Thyroid gland (tissue), 4 donors: ENCODE measurements around the gene TSPAN33. TPM values are rescaled to one million over a fixed set of nuclear protein-coding genes. Genes with fewer than 3 reads are reported as not detected.

Experiments used
- DNase-seq, 2 donors: peaks; one replicate each; pipeline ENCODE4 v3.0.0-alpha.2; 2019
- H3K27ac ChIP-seq, 3 donors: fragments of 200-600 bp; sonication (generic); 1 replicate in 2 of 3; 2 replicates in 1 of 3; pipeline ENCODE4 v1.5.1; 2016 to 2019; ENCODE audit warnings: mild to moderate bottlenecking in 1 of 3, moderate library complexity in 1 of 3
- H3K27me3 ChIP-seq: fragments of 200-600 bp; sonication (generic); one replicate; pipeline ENCODE4 v1.5.1; 2019
- H3K36me3 ChIP-seq, 2 donors: fragments of 200-600 bp; sonication (generic); one replicate each; pipeline ENCODE4 v1.5.1; 2016 to 2019
- H3K4me1 ChIP-seq, 2 donors: fragments of 200-600 bp; sonication (generic); one replicate each; pipeline ENCODE4 v1.5.1; 2017 to 2019
- H3K4me3 ChIP-seq, 3 donors: fragments of 200-600 bp; sonication (generic); replicated peaks in 1 of 3; 1 replicate in 2 of 3; 2 replicates in 1 of 3; pipeline ENCODE4 v1.5.1; 2016; ENCODE audit warnings: mild to moderate bottlenecking in 1 of 3
- H3K9me3 ChIP-seq: fragments of 200-600 bp; sonication (generic); one replicate; pipeline ENCODE4 v1.5.1; 2017
- POLR2A ChIP-seq, 2 donors: fragments of 450-650 bp; IDR thresholded peaks; one replicate each; pipeline ENCODE4 v1.6.1; 2017; ENCODE audit warnings: antibody characterized with exemption in 2 of 2, mild to moderate bottlenecking in 2 of 2, moderate library complexity in 1 of 2
- WGBS, 2 donors: methylation state at CpG; one replicate each; pipeline ENCODE4 v1.1.5; 2017; 5-methylcytosine and 5-hydroxymethylcytosine counted together
- intact Hi-C: fragments of 100-400 bp; cut with DNase I; formaldehyde crosslinking; loops from one replicate; pipeline ENCODE4 v1.15.1; 2023
- total RNA-seq, 4 donors: library from RNA; depleted of rRNA; stranded (reverse); fragments of >200 nt; gene quantifications; one replicate each; pipeline ENCODE4 v1.2.3, GENCODE V29; 2016
- TF ChIP-seq, protein P1 (sequence below), 6 experiments: fragments of 200-600 bp in 3 of 6; fragments of 450-650 bp in 3 of 6; sonication (generic) in 3 of 6; IDR thresholded peaks; one replicate each; pipeline ENCODE4 v1.5.1; 2016 to 2019; ENCODE audit warnings: antibody characterized with exemption in 6 of 6, mild to moderate bottlenecking in 2 of 6, inconsistent platforms in 1 of 6, moderate library complexity in 1 of 6

The TSPAN33 gene
- total RNA-seq, 4 donors from 2014 or later: 5.0 to 20.4 (median 10.4) TPM

DNA sequence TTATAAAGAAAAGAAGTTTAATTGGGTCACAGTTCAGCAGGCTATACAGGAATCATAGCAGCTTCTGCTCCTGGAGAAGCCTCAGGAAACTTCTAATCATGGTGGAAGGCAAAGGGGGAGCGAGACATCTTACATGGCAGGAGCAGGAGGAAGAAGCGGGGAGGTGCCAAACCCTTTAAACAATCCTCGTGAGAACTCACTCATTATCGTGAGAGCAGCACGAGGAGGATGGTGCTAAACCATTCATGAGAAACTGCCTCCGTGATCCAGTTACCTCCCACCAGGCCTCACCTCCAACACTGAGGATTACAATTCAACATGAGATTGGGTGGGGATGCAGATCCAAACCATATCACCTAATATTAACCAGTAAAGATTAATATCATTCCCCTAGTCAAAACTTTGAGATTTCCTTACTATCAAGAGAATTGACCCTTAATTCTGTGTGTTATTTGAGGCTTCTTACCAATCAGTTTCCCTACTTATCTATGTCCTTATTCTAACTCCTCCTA lies 42.3 kb downstream of the TSPAN33 start:
- WGBS, 2 donors: 91 to 97% methylated on average over 6 of the region's 6 CpGs

DNA sequence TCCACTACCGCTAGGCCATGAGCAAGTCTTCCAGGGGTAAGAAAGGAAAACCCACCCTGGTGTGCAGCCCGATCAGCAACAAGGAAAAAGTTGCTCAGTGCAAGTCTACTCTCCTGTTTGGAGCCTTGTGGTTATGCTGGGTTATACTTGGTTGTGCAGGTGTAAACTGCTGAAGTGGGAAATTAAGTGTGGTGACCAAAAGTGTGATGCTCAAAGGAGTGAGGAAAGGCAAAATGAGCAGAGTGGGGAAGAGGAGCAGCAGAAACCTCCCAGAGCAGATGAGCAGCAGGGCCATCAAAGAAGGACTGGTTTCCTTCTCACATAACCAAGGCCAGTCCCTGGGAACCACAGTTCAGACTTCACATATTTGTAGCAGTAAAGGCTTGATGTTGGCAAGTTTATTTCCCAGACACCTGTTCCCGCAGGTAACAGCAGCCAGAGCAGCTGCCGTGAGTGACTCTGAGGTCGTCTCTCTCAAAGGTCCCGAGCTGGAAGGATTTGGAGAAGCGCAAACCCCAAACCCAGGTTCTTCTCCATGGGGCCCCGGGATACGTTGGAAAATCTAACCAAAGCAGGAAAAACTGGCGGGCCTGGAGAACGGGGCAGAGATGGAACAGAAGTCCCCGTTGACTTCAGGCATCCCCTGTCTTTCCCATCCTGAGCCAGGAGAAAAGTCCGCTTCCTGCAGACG lies 43.3 kb downstream of the TSPAN33 start:
- Histone ChIP-seq H3K27ac (no peak overlapping the region), H3K9me3 (no peaks in the 10 kb centered on the region)
- intact Hi-C loops: no loop called here

More for the DNA sequence above, 42.3 kb downstream of the TSPAN33 start:
- H3K27ac ChIP-seq: no peak overlapping the region
- no peak for DNase-seq
- peaks cover 0 to 13% of the 10 kb centered on the region in 2 donors for H3K4me1 ChIP-seq
- TF ChIP-seq, protein P1, sequence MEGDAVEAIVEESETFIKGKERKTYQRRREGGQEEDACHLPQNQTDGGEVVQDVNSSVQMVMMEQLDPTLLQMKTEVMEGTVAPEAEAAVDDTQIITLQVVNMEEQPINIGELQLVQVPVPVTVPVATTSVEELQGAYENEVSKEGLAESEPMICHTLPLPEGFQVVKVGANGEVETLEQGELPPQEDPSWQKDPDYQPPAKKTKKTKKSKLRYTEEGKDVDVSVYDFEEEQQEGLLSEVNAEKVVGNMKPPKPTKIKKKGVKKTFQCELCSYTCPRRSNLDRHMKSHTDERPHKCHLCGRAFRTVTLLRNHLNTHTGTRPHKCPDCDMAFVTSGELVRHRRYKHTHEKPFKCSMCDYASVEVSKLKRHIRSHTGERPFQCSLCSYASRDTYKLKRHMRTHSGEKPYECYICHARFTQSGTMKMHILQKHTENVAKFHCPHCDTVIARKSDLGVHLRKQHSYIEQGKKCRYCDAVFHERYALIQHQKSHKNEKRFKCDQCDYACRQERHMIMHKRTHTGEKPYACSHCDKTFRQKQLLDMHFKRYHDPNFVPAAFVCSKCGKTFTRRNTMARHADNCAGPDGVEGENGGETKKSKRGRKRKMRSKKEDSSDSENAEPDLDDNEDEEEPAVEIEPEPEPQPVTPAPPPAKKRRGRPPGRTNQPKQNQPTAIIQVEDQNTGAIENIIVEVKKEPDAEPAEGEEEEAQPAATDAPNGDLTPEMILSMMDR (IDR thresholded peaks at IDR 0.05): no peak
- TF ChIP-seq POLR2A (IDR thresholded peaks at IDR 0.05): no peak
- no peaks in the 10 kb centered on the region for H3K9me3 ChIP-seq
- no peaks in the 10 kb centered on the region for H3K27me3 ChIP-seq
- intact Hi-C loops: no loop called here
- H3K36me3 ChIP-seq: no peaks in the 10 kb centered on the region
- H3K4me3 ChIP-seq: no peak overlapping the region

DNA sequence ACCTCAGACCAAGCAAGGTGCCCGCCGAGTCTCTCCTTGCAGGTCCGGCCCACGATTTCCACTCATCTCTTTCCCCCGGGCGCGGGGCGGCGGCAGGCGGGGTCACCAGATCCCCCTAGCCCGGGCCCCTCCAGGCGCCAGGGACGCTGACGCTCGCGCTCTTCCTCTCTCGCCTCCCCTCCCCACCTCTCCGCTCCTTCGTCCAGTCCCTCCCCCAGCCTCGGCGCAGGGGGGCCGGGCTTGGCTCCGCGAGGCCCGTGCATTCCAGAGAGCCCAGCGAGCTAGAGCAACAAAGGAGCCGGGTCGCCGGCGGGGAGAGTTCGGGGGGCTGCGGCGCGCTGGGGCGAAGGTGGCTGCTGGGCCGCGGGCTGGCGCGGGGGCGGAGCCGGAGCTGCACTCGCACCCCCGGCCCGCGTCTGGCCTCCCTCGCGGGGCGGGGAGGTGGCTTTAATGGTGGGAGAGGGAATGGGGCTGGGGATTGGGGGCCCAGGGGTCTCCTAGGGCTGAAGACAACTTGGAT lies 43.9 kb downstream of the TSPAN33 start, which contains the start of gene SMO:
SMO (plus strand) TSS at position 262 of the 520 bp plus-strand sequence. CDS start 519 bp downstream, outside the sequence.
- peak within 1 kb of the TSS; percentile 16 to 37 (median 25) for H3K27ac ChIP-seq
- no peaks in the 10 kb centered on the region for H3K36me3 ChIP-seq
- H3K4me1 ChIP-seq: peaks cover 0 to 13% of the 10 kb centered on the region in 2 donors
- H3K27me3 ChIP-seq: no peaks in the 10 kb centered on the region
- peak; percentile 63 to 71 for DNase-seq
- peak within 1 kb of the TSS; percentile 41 to 86 (median 68) for H3K4me3 ChIP-seq
- intact Hi-C loops: no loop called here
- WGBS, 2 donors: 0 to 1% methylated on average over 20 to 27 of the region's 48 CpGs
- no peaks in the 10 kb centered on the region for H3K9me3 ChIP-seq
- TF ChIP-seq, protein P1 (IDR thresholded peaks at IDR 0.05): no peak
- peak in 1 of 2 donors; percentile 57 for TF ChIP-seq POLR2A (IDR thresholded peaks at IDR 0.05)

More for the DNA sequence above, 43.3 kb downstream of the TSPAN33 start:
- Histone ChIP-seq H3K27me3 (no peaks in the 10 kb centered on the region), H3K36me3 (no peaks in the 10 kb centered on the region), H3K4me3 (peak overlapping the region in 2 of 3 donors; percentile 68 to 86), H3K4me1 (peaks cover 0 to 13% of the 10 kb centered on the region in 2 donors)
- no peak for DNase-seq
- TF ChIP-seq POLR2A (IDR thresholded peaks at IDR 0.05): no peak
- TF ChIP-seq, protein P1 (IDR thresholded peaks at IDR 0.05): no peak
- WGBS, 2 donors: 30 to 39% methylated on average over 13 to 14 of the region's 14 CpGs

DNA sequence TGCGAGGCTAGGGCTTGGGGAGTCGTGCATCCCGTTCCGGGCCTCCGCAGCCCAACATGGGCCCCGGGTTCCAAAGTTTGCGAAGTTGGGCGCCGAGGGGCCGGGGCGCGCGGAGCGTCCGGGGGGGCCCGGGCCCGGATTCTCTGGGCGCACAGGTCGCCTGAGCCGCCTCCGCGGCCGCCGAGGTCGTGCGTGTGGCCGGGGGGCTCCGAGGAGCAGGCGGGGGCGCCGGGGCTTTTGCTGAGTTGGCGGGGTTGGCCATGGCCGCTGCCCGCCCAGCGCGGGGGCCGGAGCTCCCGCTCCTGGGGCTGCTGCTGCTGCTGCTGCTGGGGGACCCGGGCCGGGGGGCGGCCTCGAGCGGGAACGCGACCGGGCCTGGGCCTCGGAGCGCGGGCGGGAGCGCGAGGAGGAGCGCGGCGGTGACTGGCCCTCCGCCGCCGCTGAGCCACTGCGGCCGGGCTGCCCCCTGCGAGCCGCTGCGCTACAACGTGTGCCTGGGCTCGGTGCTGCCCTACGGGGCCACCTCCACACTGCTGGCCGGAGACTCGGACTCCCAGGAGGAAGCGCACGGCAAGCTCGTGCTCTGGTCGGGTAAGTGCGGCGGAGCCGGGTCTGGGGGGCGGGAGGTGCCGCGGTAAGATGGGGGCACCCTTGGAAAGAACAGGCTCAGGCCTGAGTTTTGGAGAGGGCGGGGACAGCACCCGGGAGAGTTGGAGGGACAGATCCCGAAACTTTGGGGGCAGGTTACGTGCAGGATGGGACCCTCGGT lies 44.6 kb downstream of the TSPAN33 start:
- DNase-seq: peak; percentile 33 to 36
- TF ChIP-seq, protein P1 (IDR thresholded peaks at IDR 0.05): no peak
- no peak for TF ChIP-seq POLR2A (IDR thresholded peaks at IDR 0.05)
- intact Hi-C loops: no loop called here
- peaks cover 0 to 13% of the 10 kb centered on the region in 2 donors for H3K4me1 ChIP-seq
- H3K9me3 ChIP-seq: no peaks in the 10 kb centered on the region
- H3K4me3 ChIP-seq: peak overlapping the region; percentile 41 to 86 (median 68)
- 2 to 3% methylated on average over 8 to 20 of the region's 83 CpGs for WGBS, 2 donors
- no peaks in the 10 kb centered on the region for H3K36me3 ChIP-seq
- H3K27me3 ChIP-seq: no peaks in the 10 kb centered on the region
- H3K27ac ChIP-seq: peak overlapping the region in 2 of 3 donors; percentile 25 to 37
